Measurements from ENCODE around the gene HLA-DOA.

The HLA-DOA gene

DNA sequence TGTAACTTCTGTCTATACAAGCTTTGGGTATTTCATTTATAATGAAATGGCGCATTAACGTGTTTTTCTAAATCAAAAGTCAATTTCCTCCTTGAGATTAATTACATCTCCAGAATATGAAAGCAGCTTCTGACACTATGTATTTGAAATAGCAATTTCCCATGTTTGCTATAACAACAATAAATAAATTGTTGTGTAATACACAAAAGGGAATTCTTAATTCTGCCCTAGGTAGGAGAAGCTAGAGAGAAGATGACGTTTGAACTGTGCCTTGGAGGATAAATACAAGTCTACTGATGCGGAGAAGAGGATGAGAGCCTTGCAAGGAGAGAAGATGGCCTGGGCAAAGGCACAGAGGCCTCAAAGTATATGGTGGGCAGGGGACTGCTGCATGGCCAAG lies 7.6 kb upstream of the HLA-DOA start:
- H3K4me1 ChIP-seq (ENCODE audit: control insufficient read depth, insufficient read depth, low read length) = no peaks in the 10 kb centered on the region
- no peak overlapping the region for H3K27ac ChIP-seq (ENCODE audit: insufficient read depth, low read depth, low read length, poor library complexity, severe bottlenecking)
- H3K9me3 ChIP-seq (ENCODE audit: control insufficient read depth, low read length) = no peaks in the 10 kb centered on the region
- H3K27me3 ChIP-seq (ENCODE audit: control insufficient read depth, insufficient read depth, low read length, poor library complexity, severe bottlenecking) = peaks cover 4% of the 10 kb centered on the region
- no peaks in the 10 kb centered on the region for H3K36me3 ChIP-seq (ENCODE audit: control insufficient read depth, insufficient read depth, low read length)
- 50 to 73% methylated on average over 2 to 4 of the region's 4 CpGs for WGBS, 2 experiments
- H3K4me3 ChIP-seq (ENCODE audit: insufficient read depth, low read depth, low read length) = no peak overlapping the region

DNA sequence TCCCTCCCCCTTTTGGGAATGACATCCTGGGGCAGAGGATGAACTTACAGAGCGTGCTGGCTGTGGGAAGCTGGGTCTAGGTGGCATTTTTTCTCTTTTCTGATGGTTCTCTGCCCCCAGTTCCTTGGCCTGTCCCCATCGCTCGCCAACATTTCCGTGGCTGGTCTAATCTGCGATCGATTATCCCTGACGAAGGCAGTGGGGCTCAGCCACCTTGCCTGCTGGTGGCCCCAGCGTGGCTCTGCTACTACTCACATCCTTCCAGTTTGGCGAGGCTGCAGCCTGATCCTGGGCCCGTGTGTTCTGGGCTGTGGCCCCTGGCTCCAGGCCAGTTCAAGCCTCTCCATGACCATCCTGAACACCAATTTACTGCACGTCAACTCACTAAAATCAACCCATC lies 6.4 kb upstream of the HLA-DOA start:
- Histone ChIP-seq H3K9me3 (ENCODE audit: control insufficient read depth, low read length) (no peaks in the 10 kb centered on the region), H3K27me3 (ENCODE audit: control insufficient read depth, insufficient read depth, low read length, poor library complexity, severe bottlenecking) (peaks cover 4% of the 10 kb centered on the region), H3K4me3 (ENCODE audit: insufficient read depth, low read depth, low read length) (no peak overlapping the region), H3K36me3 (ENCODE audit: control insufficient read depth, insufficient read depth, low read length) (no peaks in the 10 kb centered on the region), H3K4me1 (ENCODE audit: control insufficient read depth, insufficient read depth, low read length) (no peaks in the 10 kb centered on the region), H3K27ac (ENCODE audit: insufficient read depth, low read depth, low read length, poor library complexity, severe bottlenecking) (no peak overlapping the region)
- 88 to 90% methylated on average over 11 of the region's 11 CpGs for WGBS, 2 experiments

DNA sequence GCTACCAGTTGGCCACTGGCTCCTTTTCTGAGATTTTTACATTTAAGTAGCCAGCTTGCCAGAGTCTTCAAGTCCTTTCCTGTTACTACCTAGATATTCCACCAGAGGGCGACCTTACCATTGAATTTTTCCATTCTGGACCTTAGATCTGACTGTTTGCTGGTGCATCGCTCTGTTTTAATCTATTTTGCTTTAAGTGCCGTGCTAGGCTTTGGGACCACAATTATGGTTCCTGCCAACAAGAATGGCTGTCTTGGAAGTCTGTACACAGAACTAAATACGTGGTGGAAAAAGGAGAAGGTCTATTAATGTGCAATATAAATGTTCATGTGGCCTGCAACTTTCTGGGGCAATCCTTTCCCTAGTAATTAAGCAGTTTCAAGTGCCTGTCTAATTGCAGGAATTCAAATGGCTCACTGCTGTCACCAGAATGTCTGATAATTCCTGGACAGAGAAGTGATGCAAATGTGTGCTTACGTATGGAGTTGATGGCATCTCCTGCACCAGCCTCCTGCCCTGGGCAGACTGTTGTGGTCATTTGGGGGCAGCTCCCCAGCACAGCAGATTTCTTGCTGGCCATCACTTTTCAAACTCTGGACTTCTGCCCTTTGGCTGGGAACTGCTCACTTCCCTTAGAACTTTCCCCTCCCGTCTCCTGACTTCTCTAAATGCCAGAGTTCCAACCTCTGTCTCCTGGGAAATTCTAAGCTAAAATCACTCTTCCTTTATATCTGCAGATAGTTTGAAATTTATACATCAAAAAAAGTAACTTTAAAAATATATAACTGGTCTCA lies 5.6 kb upstream of the HLA-DOA start:
- Histone ChIP-seq H3K27ac (ENCODE audit: insufficient read depth, low read depth, low read length, poor library complexity, severe bottlenecking) (no peak overlapping the region), H3K36me3 (ENCODE audit: control insufficient read depth, insufficient read depth, low read length) (no peaks in the 10 kb centered on the region), H3K4me1 (ENCODE audit: control insufficient read depth, insufficient read depth, low read length) (no peaks in the 10 kb centered on the region), H3K9me3 (ENCODE audit: control insufficient read depth, low read length) (no peaks in the 10 kb centered on the region), H3K4me3 (ENCODE audit: insufficient read depth, low read depth, low read length) (no peak overlapping the region), H3K27me3 (ENCODE audit: control insufficient read depth, insufficient read depth, low read length, poor library complexity, severe bottlenecking) (peaks cover 4% of the 10 kb centered on the region)
- 38 to 40% methylated on average over 6 of the region's 6 CpGs for WGBS, 2 experiments

DNA sequence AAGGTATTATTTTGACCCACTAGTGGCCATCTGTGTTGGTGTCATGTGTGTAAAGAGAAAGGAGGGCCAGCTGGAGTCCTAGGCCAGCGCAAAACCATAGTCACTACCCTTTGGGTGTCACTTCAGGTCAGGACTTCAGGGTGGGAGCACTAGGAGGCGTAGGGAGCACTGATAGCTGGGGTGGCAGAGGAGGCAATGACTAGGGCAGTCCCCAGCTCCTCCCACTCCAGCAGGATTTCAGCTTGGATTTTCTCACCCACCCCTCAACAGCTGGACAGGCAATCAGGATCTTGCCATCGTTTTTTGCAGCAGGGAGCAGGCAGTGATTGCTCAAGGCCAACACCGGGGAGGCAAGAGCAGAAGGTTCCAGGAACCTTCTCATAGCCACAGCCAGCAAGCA lies 4.2 kb upstream of the HLA-DOA start:
- WGBS, 2 experiments = 80 to 85% methylated on average over 4 of the region's 4 CpGs
- Histone ChIP-seq H3K27me3 (ENCODE audit: control insufficient read depth, insufficient read depth, low read length, poor library complexity, severe bottlenecking) (peaks cover 4% of the 10 kb centered on the region), H3K36me3 (ENCODE audit: control insufficient read depth, insufficient read depth, low read length) (no peaks in the 10 kb centered on the region)

DNA sequence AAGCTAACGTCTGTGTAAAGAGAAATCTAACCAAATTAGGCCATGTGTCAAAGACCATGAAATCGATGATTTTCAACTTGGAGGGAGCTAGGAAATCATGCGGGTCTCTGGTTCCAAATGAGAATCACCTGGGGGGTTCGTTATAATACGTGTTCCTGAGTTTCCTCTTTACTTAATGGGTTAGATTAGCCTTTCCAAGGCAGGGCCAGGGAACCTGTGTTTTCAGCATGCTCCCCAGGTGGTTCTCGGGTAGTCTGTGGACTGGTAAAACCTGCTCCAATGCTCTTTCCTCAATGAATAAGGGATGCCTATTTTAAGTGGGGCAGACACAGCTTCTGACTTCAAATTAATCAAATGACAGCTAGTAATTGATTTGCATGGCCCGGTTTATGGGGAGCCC lies 965 bp upstream of the HLA-DOA start:
- no peaks in the 10 kb centered on the region for H3K9me3 ChIP-seq (ENCODE audit: control insufficient read depth, low read length)
- no peaks in the 10 kb centered on the region for H3K4me1 ChIP-seq (ENCODE audit: control insufficient read depth, insufficient read depth, low read length)
- H3K4me3 ChIP-seq (ENCODE audit: insufficient read depth, low read depth, low read length) = no peak overlapping the region
- no peaks in the 10 kb centered on the region for H3K36me3 ChIP-seq (ENCODE audit: control insufficient read depth, insufficient read depth, low read length)
- WGBS, 2 experiments = 68 to 71% methylated on average over 7 of the region's 7 CpGs
- no peaks in the 10 kb centered on the region for H3K27me3 ChIP-seq (ENCODE audit: control insufficient read depth, insufficient read depth, low read length, poor library complexity, severe bottlenecking)
- H3K27ac ChIP-seq (ENCODE audit: insufficient read depth, low read depth, low read length, poor library complexity, severe bottlenecking) = no peak overlapping the region

More for the DNA sequence above, 4.2 kb upstream of the HLA-DOA start:
- H3K4me1 ChIP-seq (ENCODE audit: control insufficient read depth, insufficient read depth, low read length) = no peaks in the 10 kb centered on the region
- no peaks in the 10 kb centered on the region for H3K9me3 ChIP-seq (ENCODE audit: control insufficient read depth, low read length)
- H3K27ac ChIP-seq (ENCODE audit: insufficient read depth, low read depth, low read length, poor library complexity, severe bottlenecking) = no peak overlapping the region
- no peak overlapping the region for H3K4me3 ChIP-seq (ENCODE audit: insufficient read depth, low read depth, low read length)

DNA sequence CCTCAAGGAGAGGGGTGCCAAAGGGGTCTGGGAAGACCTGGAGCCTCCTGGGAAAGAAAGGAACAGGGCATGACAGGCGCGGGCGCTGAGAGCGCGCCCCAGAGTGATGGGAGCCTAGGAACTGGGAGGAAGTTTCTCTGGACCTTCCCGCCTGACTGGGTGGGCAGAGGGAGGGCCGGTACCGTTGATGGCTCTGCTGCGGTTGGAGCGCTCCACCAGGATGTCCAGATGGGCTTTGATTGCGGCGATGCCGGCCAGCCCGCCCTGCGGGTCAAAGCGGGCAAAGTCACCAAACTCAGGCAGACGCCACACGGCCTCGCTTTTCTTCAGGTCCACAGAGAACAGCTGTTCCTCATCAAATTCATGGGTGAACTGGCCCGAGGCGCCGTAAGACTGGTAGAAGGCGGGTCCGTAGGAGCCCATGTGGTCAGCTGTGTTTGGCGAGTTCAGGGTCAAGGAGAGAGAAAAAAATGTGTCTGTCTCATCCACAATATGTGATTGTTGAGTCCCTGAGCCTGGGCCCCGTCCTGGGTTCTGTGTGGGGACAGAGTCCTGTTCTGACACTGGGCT lies 1.5 kb downstream of the HLA-DOA start:
- Histone ChIP-seq H3K27ac (ENCODE audit: insufficient read depth, low read depth, low read length, poor library complexity, severe bottlenecking) (no peak overlapping the region), H3K27me3 (ENCODE audit: control insufficient read depth, insufficient read depth, low read length, poor library complexity, severe bottlenecking) (no peaks in the 10 kb centered on the region), H3K4me3 (ENCODE audit: insufficient read depth, low read depth, low read length) (no peak overlapping the region), H3K4me1 (ENCODE audit: control insufficient read depth, insufficient read depth, low read length) (no peaks in the 10 kb centered on the region), H3K9me3 (ENCODE audit: control insufficient read depth, low read length) (no peaks in the 10 kb centered on the region), H3K36me3 (ENCODE audit: control insufficient read depth, insufficient read depth, low read length) (no peaks in the 10 kb centered on the region)
- 94 to 95% methylated on average over 26 of the region's 26 CpGs for WGBS, 2 experiments

DNA sequence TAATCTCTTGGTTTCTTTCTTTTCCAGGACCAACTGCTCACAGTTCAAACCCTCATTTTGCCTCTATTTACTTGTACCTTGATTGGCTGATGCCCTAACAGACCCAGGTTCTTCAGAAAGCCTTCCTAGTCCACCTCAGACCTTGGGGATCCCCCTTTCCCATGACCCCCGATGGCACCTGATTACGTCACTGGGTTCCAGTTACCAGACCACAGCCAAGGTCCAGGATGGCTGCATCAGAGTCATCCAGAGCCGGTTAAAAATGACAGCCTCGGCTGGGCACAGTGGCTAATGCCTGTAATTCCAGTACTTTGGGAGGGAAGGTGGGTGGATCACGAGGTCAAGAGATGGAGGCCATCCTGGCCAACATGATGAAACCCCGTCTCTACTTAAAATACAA lies 4.5 kb downstream of the HLA-DOA start:
- no peaks in the 10 kb centered on the region for H3K4me1 ChIP-seq (ENCODE audit: control insufficient read depth, insufficient read depth, low read length)
- H3K9me3 ChIP-seq (ENCODE audit: control insufficient read depth, low read length) = no peaks in the 10 kb centered on the region
- H3K27me3 ChIP-seq (ENCODE audit: control insufficient read depth, insufficient read depth, low read length, poor library complexity, severe bottlenecking) = peaks cover 3% of the 10 kb centered on the region
- WGBS, 2 experiments = 90 to 91% methylated on average over 6 of the region's 6 CpGs
- no peaks in the 10 kb centered on the region for H3K36me3 ChIP-seq (ENCODE audit: control insufficient read depth, insufficient read depth, low read length)
- H3K27ac ChIP-seq (ENCODE audit: insufficient read depth, low read depth, low read length, poor library complexity, severe bottlenecking) = no peak overlapping the region
- no peak overlapping the region for H3K4me3 ChIP-seq (ENCODE audit: insufficient read depth, low read depth, low read length)

DNA sequence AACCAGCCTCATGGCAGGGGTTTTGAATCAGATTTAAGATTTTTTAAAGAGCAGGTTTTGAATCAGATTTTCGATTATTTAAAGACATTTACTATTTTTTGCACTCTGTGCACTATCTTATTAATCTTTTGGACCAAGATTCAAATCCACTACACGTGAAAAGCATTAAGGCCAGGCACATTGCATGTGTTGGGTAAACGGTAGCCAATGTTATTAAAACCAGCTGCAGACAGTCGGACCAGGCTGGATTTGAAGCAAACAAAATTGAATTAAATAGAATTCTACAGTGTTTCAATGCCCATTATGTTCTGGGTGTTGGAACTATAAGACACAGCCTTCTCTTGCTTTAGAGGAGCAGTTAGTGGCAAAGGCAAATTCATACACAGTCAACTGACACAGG lies 7.7 kb downstream of the HLA-DOA start:
- H3K9me3 ChIP-seq (ENCODE audit: control insufficient read depth, low read length) = no peaks in the 10 kb centered on the region
- H3K4me3 ChIP-seq (ENCODE audit: insufficient read depth, low read depth, low read length) = no peak overlapping the region
- no peak overlapping the region for H3K27ac ChIP-seq (ENCODE audit: insufficient read depth, low read depth, low read length, poor library complexity, severe bottlenecking)
- no peaks in the 10 kb centered on the region for H3K36me3 ChIP-seq (ENCODE audit: control insufficient read depth, insufficient read depth, low read length)
- H3K27me3 ChIP-seq (ENCODE audit: control insufficient read depth, insufficient read depth, low read length, poor library complexity, severe bottlenecking) = peaks cover 3% of the 10 kb centered on the region
- no peaks in the 10 kb centered on the region for H3K4me1 ChIP-seq (ENCODE audit: control insufficient read depth, insufficient read depth, low read length)
- WGBS, 2 experiments = 64 to 74% methylated on average over 4 of the region's 4 CpGs

DNA sequence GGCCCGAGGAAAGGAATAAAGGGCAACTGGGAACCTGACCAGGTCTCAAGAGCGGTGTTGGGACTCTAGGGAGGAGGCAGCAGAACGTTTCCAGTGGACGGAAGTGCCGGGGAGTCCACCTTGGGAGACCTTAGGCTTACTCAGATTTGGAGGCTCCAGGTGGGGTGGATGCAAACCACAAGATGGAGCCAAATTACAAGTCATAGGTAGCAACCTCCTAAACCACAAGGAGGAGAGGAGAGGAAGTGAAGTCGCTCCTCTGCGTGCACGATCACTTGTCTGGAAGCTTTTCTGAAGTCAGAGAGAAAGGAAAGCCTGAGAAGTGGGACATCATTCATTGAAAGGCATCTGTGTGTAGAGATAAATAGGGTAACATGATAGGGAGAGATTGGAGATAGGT lies 9.3 kb downstream of the HLA-DOA start:
- H3K4me3 ChIP-seq (ENCODE audit: insufficient read depth, low read depth, low read length) = no peak overlapping the region
- no peak overlapping the region for H3K27ac ChIP-seq (ENCODE audit: insufficient read depth, low read depth, low read length, poor library complexity, severe bottlenecking)
- peaks cover 3% of the 10 kb centered on the region for H3K27me3 ChIP-seq (ENCODE audit: control insufficient read depth, insufficient read depth, low read length, poor library complexity, severe bottlenecking)
- H3K4me1 ChIP-seq (ENCODE audit: control insufficient read depth, insufficient read depth, low read length) = no peaks in the 10 kb centered on the region
- WGBS, 2 experiments = 30% methylated on average over 8 of the region's 8 CpGs
- no peaks in the 10 kb centered on the region for H3K9me3 ChIP-seq (ENCODE audit: control insufficient read depth, low read length)
- no peaks in the 10 kb centered on the region for H3K36me3 ChIP-seq (ENCODE audit: control insufficient read depth, insufficient read depth, low read length)

DNA sequence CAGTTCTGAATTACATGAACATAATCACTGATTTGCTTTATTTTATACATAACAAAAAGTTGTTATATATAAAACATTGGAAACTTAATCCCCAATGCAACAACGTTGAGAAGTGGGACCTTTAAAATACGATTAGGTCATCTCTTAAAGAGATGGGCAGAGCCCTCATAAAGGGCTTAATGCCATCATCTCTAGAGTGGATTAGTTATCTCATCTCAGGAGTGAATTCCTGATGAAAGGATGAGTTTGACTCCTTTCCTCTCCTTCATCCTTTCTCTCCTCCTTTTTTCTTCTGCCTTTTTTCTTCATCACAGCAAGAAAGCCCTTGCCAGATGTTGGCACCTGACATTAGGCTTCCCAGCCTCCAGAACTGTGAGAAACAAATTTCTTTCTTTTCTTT lies 13.9 kb downstream of the HLA-DOA start:
- Histone ChIP-seq H3K4me1 (ENCODE audit: control insufficient read depth, insufficient read depth, low read length) (no peaks in the 10 kb centered on the region), H3K27me3 (ENCODE audit: control insufficient read depth, insufficient read depth, low read length, poor library complexity, severe bottlenecking) (no peaks in the 10 kb centered on the region), H3K36me3 (ENCODE audit: control insufficient read depth, insufficient read depth, low read length) (no peaks in the 10 kb centered on the region), H3K9me3 (ENCODE audit: control insufficient read depth, low read length) (no peaks in the 10 kb centered on the region), H3K27ac (ENCODE audit: insufficient read depth, low read depth, low read length, poor library complexity, severe bottlenecking) (no peak overlapping the region), H3K4me3 (ENCODE audit: insufficient read depth, low read depth, low read length) (no peak overlapping the region)
- WGBS, 2 experiments = 56 to 68% methylated on average over 2 of the region's 2 CpGs
